NCI-H2196 (cell line): ENCODE results near the gene PFDN5.
A peak's percentile ranks its signal among the peaks of the same experiment; 100 is the strongest.

Experiments used
- DNase-seq: peaks from one replicate; lab custom pipeline; 2025; ENCODE audit not compliant: unreplicated experiment; lab: John Stamatoyannopoulos, UW

The PFDN5 gene

DNA sequence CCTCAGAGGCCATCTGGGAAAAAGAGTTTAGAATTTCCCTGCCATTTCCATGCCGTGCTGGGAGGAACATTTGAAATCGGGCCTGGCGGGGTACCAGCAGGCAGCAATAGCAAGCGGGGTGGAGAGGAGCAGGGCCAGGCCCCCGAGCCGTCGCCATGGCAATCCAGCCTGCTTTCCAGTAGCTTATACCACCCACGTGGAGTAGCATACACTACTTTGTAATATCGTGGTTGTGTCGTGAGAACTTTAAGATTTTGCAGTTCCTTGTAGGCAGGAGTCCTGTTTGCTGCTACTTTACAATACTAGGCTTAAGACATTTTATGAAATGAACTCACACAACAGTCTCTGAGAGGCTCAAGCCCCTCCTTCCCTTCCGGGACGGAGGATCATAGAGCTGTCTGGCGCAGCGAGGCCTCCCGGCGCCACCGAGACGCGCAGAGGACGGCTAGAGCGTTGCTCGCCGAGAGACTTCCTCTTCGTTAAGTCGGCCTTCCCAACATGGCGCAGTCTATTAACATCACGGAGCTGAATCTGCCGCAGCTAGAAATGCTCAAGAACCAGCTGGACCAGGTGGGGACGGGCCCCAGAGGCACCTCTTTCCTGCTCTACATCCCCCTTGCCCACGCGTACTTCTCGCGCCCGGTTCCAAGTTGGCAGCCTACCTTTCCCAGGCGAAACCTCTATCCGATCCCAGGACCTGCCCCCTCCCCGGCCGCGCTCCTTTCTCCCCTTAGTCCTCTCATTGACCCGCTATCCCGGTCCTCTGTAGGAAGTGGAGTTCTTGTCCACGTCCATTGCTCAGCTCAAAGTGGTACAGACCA, at the start of gene PFDN5:
Gene PFDN5, plus strand, starts transcription at position 473 of the 821 bp plus-strand sequence. Its CDS starts 26 bp downstream, at position 499.
- DNase-seq: peak; percentile 89

DNA sequence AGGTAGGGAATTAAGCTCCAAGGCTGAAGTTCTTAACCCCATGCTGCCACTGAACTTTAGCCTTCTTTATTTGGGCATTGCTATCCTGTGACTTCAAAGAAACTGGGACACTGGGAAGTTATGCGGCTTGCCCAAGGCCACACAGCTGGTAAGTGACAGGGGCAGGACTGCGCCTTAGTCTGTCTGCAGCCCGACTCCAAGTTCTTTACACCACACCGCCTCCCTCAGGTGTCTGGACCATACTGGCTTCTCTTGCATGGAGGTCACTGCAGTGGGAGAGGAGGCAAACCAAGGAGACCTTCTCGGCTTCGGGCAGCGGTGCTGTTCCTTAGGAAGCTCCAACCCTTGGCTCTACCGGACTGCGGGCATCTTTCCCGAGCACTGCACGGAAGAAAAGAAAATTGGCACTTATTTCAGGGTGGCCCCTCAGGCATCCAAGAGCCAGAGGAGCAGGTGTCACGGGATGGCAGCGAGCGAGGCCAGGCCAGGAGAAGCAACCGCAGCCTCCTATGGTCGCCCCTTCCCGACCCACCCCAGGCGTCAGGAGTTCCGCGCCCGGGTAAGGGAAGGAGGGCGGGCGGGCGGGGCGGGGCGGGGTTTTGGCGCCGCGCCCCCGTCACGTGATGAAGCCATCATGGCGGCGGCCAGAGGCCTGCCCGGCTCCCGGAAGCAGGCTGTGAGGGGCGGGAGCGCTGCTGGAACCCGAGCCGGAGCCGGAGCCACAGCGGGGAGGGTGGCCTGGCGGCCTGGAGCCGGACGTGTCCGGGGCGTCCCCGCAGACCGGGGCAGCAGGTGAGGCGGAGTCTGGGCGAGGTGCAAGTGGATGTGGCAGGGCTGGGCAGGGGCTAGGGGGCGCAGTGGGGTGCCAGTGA, 43.6 kb upstream of the PFDN5 start:
- DNase-seq: peak; percentile 84

DNA sequence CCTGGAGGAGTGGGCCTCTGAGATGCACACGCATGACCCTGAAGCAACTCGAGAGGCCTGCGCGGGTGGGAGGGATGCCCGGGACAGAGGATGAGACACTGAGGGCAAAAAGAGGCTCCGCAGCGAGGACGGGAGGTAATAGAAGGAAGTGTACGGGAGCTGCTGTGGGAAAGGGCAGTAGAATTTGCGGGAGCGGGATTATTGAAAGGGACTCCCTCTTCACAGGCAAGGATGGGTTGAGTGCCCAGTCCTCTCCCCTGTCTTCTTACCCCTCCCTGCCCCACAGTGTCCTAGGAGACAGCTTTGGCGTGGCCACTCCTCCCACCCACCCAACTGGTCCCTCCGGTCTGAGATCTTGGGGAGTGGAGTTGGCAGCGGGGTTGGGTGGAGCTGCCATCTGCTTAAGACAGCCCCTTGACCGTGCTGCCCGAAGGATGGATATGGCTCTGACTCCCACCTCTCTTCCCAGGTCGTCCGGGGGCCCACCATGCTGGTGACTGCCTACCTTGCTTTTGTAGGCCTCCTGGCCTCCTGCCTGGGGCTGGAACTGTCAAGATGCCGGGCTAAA, 42.9 kb upstream of the PFDN5 start:
- no peak for DNase-seq

DNA sequence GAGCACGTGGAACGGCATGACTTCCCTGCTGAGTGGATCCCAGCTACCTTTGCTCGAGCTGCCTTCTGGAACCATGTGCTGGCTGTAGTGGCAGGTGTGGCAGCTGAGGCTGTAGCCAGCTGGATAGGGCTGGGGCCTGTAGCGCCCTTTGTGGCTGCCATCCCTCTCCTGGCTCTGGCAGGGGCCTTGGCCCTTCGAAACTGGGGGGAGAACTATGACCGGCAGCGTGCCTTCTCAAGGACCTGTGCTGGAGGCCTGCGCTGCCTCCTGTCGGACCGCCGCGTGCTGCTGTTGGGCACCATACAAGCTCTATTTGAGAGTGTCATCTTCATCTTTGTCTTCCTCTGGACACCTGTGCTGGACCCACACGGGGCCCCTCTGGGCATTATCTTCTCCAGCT, 42.0 kb upstream of the PFDN5 start:
- no peak for DNase-seq

DNA sequence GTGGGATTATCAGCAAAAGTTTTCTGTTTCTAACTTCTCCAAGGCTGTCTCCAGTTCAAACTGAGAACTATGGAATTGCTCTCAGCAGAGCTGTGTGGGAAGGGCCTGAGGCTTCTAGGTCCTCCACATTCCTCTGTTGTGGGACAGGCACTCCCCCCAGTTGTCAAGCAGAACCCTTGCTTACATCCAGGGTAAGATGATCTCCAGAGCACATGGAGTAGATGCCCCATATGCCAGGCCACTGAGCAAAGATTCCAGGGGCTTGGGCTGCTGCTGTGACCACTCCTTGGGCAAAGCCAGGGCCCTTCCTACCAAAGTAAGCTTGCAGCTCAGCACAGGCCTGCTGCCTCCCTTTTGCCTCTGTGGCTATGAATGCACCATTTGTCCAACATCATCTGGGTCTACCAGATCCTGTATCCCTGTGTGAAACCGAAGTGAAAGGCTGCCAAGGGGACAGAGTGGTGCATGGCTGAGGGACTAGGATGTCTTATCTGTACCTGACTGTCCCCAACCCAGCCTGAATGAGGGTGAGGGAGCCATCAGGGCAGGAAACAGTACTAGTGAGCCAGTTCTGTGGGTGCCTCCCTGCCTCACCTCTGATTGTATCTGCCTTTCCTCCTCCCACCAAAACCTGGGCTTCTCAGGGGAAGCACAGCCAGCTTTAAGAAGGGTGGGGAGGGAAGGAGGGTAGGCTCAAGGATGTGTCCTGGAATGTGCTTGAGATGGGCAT, 40.4 kb upstream of the PFDN5 start:
- DNase-seq: no peak

DNA sequence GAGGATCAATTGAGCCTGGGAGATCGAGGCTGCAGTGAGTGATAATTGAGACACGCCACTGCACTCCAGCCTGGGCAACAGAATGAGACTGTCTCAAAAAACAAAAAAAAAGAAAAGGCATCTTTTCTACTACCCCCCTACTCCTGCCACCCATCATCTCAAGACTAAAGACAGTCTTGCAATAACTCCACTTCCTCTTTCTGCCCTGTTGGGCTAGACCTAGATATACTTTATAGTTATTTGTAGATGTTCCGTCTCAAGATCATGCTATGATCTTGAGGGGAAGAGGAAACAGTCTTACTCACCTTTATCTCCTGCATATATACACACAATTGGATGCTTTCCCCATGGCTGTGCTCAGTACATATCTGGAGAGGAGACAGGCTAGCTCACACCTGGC, 39.3 kb upstream of the PFDN5 start:
- no peak for DNase-seq

DNA sequence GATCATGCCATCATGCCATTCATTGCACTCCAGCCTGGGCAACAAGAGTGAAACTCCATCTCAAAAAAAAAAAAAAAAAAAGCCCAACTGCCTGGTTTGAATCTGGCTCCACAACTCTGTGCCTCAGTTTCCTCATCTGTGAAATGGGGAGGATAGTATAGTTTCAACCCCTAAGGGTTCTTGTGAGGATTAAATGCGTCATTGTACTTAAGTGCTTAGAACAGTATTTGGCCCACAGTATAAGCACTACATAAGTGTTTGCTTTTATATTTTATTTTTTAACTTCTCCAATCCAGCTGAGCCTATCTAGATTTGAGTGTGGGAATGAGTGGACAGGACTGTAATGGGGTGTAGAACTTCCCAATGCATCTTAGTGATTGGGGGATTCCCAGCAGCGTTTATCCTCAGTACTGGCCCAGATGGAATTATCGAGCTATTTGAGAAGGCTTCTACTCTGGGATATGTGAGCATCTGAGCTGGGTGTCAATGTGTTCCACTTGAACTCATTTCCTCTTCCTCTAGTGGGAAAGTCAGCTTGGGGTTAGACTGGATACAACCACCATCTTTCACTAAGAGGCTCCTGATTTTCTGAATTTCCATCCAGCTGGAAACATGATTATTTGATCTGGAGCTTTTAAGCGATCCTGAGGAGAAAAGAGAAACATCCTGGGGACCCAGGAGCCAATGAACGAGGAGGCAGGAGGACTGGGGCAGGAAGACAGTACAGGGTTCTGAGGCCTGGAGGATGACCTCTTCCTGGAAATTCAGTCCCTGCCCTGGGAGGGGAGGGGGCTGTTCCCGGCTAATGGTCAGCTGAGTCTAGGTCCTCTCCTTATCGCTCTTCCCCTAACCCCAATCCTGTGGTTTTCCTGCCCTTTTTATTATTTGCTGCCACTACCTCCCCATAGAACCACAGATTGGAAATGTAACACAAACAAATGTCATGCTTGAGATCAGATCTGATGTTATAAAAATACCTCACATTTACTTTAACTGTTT, 36.5 kb upstream of the PFDN5 start:
- no peak for DNase-seq

DNA sequence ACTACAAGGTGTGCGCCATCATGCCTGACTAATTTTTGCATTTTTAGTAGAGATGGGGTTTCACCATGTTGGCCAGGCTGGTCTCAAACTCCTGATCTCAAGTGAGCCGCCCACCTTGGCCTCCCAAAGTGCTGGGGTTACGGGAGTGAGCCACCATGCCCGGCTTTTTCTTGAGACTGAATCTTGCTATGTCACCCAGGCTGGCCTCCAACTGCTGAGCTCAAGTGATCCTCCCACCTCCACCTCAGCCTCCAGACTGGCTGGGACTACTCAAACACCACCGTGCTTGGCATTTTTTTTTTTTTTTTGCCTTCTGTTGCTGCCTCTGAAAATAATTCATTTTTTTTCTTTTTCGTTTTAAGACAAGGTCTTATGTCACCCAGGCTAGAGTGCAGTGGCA, 35.5 kb upstream of the PFDN5 start:
- DNase-seq: no peak

DNA sequence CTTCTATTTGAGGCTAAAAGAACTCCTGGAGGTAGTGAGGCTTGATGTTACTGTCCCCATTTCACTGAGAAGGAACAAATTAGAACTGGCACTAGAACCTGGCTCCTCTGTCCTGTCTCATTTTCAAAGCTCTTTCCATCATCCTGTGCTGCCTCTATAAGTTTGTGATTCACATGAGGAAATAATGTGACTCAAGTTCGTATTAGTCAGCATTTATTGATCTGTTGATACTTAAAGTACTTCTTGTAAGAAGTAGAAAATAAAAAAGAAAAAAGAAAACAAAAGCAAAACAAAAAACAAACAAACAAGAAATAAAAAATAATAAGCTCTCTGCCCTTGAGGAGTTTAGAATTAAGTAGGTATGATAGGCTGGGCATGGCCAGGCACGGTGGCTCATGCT, 29.6 kb upstream of the PFDN5 start:
- no peak for DNase-seq

DNA sequence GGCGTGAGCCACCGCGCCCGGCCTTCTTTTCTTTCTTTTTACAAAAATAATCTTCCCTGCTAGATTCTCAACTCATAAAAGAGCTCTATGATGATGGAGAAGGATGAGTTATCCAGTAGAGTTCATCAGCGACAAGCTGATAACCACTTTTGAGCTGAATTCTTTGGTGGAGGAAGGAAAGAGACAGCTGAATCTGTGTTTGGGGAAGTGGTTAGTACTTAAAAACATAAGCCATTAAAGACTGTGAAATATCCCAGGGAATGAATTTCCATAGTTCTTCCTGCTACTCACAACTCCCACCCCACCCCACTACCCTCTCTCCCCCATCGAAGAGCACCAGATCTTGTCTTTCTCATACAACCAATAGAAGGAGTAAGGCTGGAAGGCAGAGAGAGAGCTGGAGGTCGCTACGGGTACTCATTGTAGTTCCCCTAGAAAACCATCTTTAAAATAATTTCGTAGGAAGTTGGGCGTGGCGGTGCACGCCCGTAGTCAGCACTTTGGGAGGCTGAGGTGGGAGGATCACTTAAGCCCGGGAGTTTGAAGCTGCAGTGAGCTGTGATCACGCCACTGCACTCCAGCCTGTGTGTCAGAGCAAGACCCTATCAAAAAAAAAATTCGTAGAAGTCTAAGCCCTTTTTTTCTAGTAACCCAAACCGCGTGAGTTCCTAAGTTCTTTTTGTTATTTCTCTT, 27.9 kb upstream of the PFDN5 start:
- DNase-seq: no peak

DNA sequence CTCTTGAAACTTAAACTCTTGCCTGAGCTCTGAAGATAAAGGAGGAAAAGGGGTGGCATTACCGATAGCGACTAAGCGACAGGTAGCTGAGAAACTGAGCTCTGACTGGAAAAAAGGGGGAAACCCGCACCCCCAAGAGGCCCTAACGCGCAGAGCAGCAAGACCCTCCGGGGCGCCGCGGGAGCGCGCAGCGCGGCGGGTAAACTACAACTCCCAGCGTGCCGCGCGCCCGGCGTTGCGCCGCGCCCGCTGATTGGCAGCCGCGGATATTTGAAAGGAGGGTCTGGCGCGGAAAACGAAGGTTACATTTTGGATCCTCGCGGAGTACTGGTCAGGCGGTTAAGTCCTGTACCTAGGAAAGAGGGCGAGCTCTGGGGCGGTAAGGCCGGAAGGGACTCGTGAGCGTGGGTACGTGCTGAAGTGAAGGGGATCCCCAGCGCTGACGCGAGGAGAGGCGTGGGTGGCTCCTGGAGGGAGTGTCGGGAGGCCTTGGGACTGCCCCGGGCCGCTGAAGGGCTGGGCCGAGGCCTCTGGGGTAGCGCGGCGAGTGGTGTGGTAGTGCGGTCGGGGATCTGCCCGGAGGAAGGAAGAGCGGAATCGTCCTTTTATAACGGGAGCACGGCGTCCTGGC, 27.2 kb upstream of the PFDN5 start, which contains the start of gene ESPL1:
Gene ESPL1, plus strand, starts transcription at position 301 of the 631 bp plus-strand sequence. CDS start 468 bp downstream, outside the sequence.
- DNase-seq: peak; percentile 71

DNA sequence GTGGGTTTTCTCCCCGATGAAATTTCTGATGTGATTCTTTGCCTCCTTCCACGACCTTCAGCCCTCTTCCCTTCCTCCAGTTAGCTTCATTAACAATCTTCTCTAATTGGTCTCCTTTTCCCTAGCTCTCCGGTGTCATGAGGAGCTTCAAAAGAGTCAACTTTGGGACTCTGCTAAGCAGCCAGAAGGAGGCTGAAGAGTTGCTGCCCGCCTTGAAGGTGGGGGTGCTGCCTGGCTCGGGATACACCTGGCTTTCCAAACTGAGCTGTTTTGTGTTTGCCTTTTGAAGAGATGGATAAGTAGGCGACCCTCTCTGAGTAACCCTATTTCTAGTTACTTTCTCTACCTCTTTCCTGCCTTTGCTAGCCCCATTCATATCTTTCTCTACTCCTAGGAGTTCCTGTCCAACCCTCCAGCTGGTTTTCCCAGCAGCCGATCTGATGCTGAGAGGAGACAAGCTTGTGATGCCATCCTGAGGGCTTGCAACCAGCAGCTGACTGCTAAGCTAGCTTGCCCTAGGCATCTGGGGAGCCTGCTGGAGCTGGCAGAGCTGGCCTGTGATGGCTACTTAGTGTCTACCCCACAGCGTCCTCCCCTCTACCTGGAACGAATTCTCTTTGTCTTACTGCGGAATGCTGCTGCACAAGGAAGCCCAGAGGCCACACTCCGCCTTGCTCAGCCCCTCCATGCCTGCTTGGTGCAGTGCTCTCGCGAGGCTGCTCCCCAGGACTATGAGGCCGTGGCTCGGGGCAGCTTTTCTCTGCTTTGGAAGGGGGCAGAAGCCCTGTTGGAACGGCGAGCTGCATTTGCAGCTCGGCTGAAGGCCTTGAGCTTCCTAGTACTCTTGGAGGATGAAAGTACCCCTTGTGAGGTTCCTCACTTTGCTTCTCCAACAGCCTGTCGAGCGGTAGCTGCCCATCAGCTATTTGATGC, 26.4 kb upstream of the PFDN5 start:
- no peak for DNase-seq

DNA sequence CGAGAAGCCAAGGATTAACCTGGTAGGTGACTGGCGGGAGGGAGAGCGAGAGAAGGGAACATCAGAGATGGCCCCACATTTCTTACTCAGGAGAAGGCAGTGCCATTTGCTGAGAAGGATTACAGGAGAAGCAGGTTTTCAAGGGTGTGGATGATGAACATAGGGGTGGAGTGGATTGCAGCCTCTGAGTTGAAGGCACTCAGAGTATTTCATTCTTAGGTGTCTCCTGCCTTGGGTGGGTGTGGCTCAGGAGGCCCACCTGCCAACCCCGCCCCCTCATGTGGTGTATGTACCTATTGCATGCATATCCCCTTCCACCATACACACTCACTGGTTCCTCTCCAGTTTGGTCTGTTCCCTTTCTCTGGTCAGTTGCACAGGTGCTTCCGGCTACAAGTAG, 20.9 kb upstream of the PFDN5 start:
- no peak for DNase-seq

DNA sequence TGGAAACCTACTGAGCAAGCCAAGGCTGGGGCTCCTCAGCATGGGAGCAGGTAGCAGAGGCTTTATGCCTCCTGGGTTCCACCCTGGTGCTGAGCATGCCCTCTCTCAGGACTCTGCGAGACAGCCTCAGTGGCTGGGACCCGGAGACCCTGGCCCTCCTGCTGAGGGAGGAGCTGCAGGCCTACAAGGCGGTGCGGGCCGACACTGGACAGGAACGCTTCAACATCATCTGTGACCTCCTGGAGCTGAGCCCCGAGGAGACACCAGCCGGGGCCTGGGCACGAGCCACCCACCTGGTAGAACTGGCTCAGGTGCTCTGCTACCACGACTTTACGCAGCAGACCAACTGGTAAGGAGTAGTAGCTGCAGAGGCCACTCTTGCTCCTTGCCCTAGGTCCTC, 18.8 kb upstream of the PFDN5 start:
- DNase-seq: no peak

DNA sequence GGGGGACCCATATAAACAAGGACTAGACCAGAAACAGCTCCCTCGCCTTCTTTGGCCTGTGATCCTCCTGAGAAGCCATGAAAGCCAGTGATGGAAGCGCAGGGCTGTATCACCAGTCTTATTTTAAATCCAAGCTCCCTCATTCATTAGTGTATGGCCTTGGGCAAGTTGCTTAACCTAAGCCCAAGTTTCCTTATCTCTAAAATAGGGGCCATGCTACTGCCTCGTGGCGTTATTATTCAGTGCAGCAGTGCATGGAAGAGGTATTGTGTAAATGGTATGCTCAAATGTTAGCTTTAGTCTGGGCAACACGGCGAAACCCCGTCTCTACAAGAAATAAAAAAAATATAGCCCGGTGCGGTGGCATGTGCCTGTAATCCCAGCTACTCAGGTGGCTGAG, 17.4 kb upstream of the PFDN5 start:
- no peak for DNase-seq

DNA sequence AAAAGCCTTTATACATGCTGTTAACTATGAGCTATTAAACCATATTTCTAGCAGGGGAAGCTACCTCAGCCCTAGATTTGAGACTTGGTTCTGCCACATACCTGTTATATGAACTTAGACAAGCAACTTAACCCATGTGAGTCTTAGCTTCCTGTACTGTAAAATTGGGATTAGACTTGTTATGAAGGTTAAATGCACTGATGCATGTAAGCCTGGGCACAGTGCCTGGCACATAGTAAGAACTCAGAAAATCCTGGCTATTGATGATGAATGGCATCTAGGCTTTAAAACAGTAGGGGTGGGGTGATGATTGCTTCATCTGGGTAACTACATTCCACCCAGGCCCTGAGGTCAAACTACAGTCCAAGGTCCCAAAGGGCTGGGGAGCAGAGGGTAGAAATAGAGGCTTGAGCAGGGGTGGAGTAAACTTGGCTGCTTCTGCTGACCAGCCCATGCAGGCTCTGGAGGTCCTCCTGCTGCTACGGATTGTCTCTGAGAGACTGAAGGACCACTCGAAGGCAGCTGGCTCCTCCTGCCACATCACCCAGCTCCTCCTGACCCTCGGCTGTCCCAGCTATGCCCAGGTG, 16.0 kb upstream of the PFDN5 start:
- DNase-seq: no peak

DNA sequence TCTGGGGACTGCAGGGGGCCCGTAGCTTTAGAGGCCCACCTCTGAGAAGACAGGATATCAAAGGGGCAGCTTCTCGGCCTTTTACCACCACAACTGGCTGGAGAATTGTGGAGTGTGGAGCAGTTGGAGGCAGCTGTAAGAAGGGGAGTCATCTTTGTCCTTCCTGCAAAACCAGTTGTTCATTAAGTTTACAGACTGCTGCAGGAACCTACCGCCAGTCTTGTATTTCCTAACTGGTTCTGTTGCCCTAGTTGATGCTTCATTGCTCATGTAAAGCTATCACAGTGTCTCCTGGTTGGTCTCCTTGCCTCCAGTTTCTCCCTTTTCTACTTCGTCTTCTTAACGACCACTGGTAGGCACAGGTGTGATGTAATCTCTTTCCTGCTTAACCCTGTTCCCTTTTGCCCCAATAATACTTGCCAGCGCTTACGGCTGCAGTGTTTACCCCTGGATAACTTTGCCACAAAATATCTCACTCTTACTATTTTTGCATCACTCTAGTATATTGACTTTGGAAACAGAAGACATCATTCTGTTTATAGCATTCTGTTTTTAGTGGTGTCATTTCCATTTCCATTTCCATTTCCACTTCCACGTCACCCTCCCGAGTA, 15.3 kb upstream of the PFDN5 start:
- no peak for DNase-seq
